Testis (tissue), 2 donors: ENCODE results near the gene MCTP1.

ENCODE experiments used
- POLR2A ChIP-seq: fragments of 450-650 bp; IDR thresholded peaks from one replicate; pipeline ENCODE4 v1.6.1; 2017; ENCODE audit warnings: antibody characterized with exemption, mild to moderate bottlenecking, moderate library complexity
- TF ChIP-seq, protein P1 (sequence below), 3 experiments: fragments of 450-650 bp in 2 of 3; fragments of 200-600 bp in 1 of 3; sonication (generic) in 1 of 3; IDR thresholded peaks; one replicate each; pipeline ENCODE4 v1.5.1; 2016 to 2019; ENCODE audit warnings: antibody characterized with exemption in 3 of 3, mild to moderate bottlenecking in 2 of 3, moderate library complexity in 1 of 3

DNA sequence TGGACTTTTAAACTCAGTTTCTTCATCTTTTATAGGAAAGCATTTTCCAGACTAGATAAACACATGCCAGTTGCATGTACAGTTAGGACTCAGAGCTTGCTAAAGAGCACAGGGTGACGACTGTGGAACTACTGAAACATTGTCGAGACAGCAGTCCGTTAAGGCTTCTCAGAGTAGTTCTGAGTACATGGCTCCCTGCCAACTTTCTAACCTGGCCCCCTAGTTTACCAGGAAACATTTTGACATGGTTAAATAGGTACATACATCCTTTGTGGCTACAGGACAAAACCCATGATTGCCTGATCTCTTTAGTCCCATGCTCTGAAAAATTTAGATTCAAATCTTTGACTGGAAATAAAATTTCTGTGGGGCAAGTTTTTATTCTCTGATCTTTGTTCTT lies 536.7 kb downstream of the MCTP1 start:
- TF ChIP-seq, protein P1, sequence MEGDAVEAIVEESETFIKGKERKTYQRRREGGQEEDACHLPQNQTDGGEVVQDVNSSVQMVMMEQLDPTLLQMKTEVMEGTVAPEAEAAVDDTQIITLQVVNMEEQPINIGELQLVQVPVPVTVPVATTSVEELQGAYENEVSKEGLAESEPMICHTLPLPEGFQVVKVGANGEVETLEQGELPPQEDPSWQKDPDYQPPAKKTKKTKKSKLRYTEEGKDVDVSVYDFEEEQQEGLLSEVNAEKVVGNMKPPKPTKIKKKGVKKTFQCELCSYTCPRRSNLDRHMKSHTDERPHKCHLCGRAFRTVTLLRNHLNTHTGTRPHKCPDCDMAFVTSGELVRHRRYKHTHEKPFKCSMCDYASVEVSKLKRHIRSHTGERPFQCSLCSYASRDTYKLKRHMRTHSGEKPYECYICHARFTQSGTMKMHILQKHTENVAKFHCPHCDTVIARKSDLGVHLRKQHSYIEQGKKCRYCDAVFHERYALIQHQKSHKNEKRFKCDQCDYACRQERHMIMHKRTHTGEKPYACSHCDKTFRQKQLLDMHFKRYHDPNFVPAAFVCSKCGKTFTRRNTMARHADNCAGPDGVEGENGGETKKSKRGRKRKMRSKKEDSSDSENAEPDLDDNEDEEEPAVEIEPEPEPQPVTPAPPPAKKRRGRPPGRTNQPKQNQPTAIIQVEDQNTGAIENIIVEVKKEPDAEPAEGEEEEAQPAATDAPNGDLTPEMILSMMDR (IDR thresholded peaks at IDR 0.05) = no peak
- no peak for TF ChIP-seq POLR2A
